ENCODE measurements around the gene FGF14.

The FGF14 gene

GRCh38 chr13:102240110-102240509 is 161.7 kb downstream of the FGF14 start:
- DNase-seq, result no peak

- DNase-seq, result no peak
These were observed 164.6 kb downstream of the FGF14 start for GRCh38 chr13:102237230-102237629.

GRCh38 chr13:102236830-102237229 is 165.0 kb downstream of the FGF14 start:
- DNase-seq, result peak; percentile 6

GRCh38 chr13:102236341-102236740 is 165.5 kb downstream of the FGF14 start:
- no peak for DNase-seq

- no peak for DNase-seq
These were observed 166.2 kb downstream of the FGF14 start for GRCh38 chr13:102235689-102236088.

GRCh38 chr13:102234618-102235017 is 167.2 kb downstream of the FGF14 start:
- DNase-seq, result no peak

GRCh38 chr13:102233566-102234208 is 168.2 kb downstream of the FGF14 start:
- DNase-seq, result no peak

- DNase-seq, result no peak
These were observed 170.4 kb downstream of the FGF14 start for GRCh38 chr13:102231479-102231878.

- peak; percentile 58 for DNase-seq
These were observed 174.1 kb downstream of the FGF14 start for GRCh38 chr13:102227741-102228140.

- DNase-seq, result no peak
These were observed 175.3 kb downstream of the FGF14 start for GRCh38 chr13:102226591-102226990.

- no peak for DNase-seq
These were observed 176.0 kb downstream of the FGF14 start for GRCh38 chr13:102225892-102226291.

- DNase-seq, result no peak
These were observed 181.1 kb downstream of the FGF14 start for GRCh38 chr13:102220681-102221228.

GRCh38 chr13:102214956-102215355 is 186.9 kb downstream of the FGF14 start:
- DNase-seq, result no peak

GRCh38 chr13:102212729-102213128 is 189.1 kb downstream of the FGF14 start:
- DNase-seq, result peak; percentile 88

GRCh38 chr13:102208347-102208746 is 193.5 kb downstream of the FGF14 start:
- DNase-seq, result no peak

- DNase-seq, result no peak
These were observed 194.0 kb downstream of the FGF14 start for GRCh38 chr13:102207680-102208342.

- no peak for DNase-seq
These were observed 198.1 kb downstream of the FGF14 start for GRCh38 chr13:102203718-102204117.

GRCh38 chr13:102198418-102199311 is 203.2 kb downstream of the FGF14 start:
- DNase-seq, result no peak

- DNase-seq, result peak; percentile 38
These were observed 204.7 kb downstream of the FGF14 start for GRCh38 chr13:102197193-102197592.

- no peak for DNase-seq
These were observed 206.0 kb downstream of the FGF14 start for GRCh38 chr13:102195566-102196462.

GRCh38 chr13:102192858-102193257 is 209.0 kb downstream of the FGF14 start:
- DNase-seq, result no peak

GRCh38 chr13:102191951-102192502 is 209.8 kb downstream of the FGF14 start:
- DNase-seq, result no peak
